LNCAP (cell line): ENCODE data around the gene STIM1.

Experiments used
- CTCF ChIP-seq: fragments of 450-650 bp; IDR thresholded peaks from 2 replicates; pipeline ENCODE4 v1.5.1; 2017; ENCODE audit warnings: mild to moderate bottlenecking

Gene STIM1

GRCh38 chr11:3969613-3970012 is 114.1 kb downstream of the STIM1 start:
- TF ChIP-seq CTCF = no peak

GRCh38 chr11:3970108-3970507 is 114.6 kb downstream of the STIM1 start:
- TF ChIP-seq CTCF = no peak

- TF ChIP-seq CTCF = no peak
These were observed 116.4 kb downstream of the STIM1 start for GRCh38 chr11:3971756-3972404.

GRCh38 chr11:3972431-3972830 is 117.0 kb downstream of the STIM1 start:
- TF ChIP-seq CTCF = no peak

- no peak for TF ChIP-seq CTCF
These were observed 121.6 kb downstream of the STIM1 start for GRCh38 chr11:3977078-3977477.

- TF ChIP-seq CTCF = no peak
These were observed 125.7 kb downstream of the STIM1 start for GRCh38 chr11:3981084-3981633.

- TF ChIP-seq CTCF = no peak
These were observed 127.0 kb downstream of the STIM1 start for GRCh38 chr11:3982431-3982830.

- TF ChIP-seq CTCF = no peak
These were observed 127.6 kb downstream of the STIM1 start for GRCh38 chr11:3983101-3983500.
